Activated naive CD8-positive, alpha-beta T cell treated with anti-CD3 and anti-CD28 coated beads, Interleukin-2, amount 10 ng/mL, durations not matched to agents 7 days and 5 days (primary cell): ENCODE measurements around the gene SVOP. TPM values are rescaled to one million over a fixed set of nuclear protein-coding genes. Genes with fewer than 3 reads are reported as not detected.
"Not testable (repeated sequence)": the region's sequence is repeated elsewhere in the genome, so short reads cannot be mapped to it uniquely, and the experiment has no call there.

ENCODE experiments used
- ATAC-seq: fragments of 150-1000 bp; cut with Tn5 transposase; one replicate; pipeline ENCODE4 v1.10.0; 2021; ENCODE audit warnings: low read depth, moderate library complexity
- POLR2A ChIA-PET: fragments of 350-600 bp; sonication (Branson Sonifier 250); formaldehyde crosslinking; loops from one replicate; lab custom pipeline; 2021; ENCODE audit warnings: antibody characterized with exemption; lab: Charles Lee
- DNase-seq: peaks from one replicate; pipeline ENCODE4 v3.0.0; 2021
- H3K27ac Mint-ChIP-seq: one replicate; pipeline ENCODE4 v1.8.0; 2022; ENCODE audit warnings: mild to moderate bottlenecking, mixed read lengths
- H3K27me3 Mint-ChIP-seq: one replicate; pipeline ENCODE4 v1.8.0; 2022; ENCODE audit warnings: mild to moderate bottlenecking, moderate library complexity, mixed read lengths
- H3K36me3 Mint-ChIP-seq: one replicate; pipeline ENCODE4 v1.8.0; 2021; ENCODE audit warnings: mild to moderate bottlenecking, mixed read lengths
- H3K4me1 Mint-ChIP-seq: one replicate; pipeline ENCODE4 v1.8.0; 2021; ENCODE audit warnings: mixed read lengths
- H3K4me3 Mint-ChIP-seq: one replicate; pipeline ENCODE4 v1.8.0; 2022; ENCODE audit warnings: mild to moderate bottlenecking, moderate library complexity, mixed read lengths
- H3K9me3 Mint-ChIP-seq: one replicate; pipeline ENCODE4 v1.8.0; 2021; ENCODE audit warnings: mixed read lengths
- total RNA-seq, 2 experiments: library from RNA; stranded (reverse); gene quantifications; one replicate each; pipeline ENCODE4 v1.2.3, GENCODE V29; 2021

SVOP gene
- total RNA-seq, 2 experiments from 2014 or later: not detected

- no peak overlapping the region for H3K4me3 Mint-ChIP-seq
- H3K27ac Mint-ChIP-seq: no peak overlapping the region
- DNase-seq (no peak), ATAC-seq (peak; percentile 50)
- H3K27me3 Mint-ChIP-seq: peaks cover 4% of the 10 kb centered on the region
- H3K9me3 Mint-ChIP-seq: no peaks in the 10 kb centered on the region
- POLR2A ChIA-PET: no interaction called here
- no peaks in the 10 kb centered on the region for H3K36me3 Mint-ChIP-seq
- peaks cover 8% of the 10 kb centered on the region for H3K4me1 Mint-ChIP-seq
Measured at GRCh38 chr12:108875682-108876361, 145.0 kb downstream of the SVOP start.

DNA sequence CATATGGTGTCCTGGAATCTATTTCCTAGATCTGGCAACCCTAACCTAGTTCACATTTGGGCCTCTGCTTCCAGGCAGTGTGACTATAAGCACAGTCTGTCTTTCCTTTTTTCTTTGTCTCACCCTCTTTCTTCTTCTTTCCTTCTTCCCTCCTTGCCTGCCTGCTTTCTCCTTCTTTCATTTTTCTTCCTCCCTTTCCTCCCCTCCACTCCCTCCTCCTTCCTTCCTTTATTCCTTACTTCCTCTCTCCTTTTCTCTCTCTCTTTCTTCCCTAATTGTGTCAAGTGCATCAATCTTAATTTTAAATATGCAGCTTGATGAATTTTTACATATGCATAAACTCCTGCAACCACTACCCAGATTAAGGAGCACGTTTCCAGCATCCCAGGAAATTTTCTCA, 145.6 kb downstream of the SVOP start:
- Mint-ChIP-seq H3K36me3 (no peaks in the 10 kb centered on the region), H3K9me3 (no peaks in the 10 kb centered on the region), H3K4me1 (peaks cover 8% of the 10 kb centered on the region), H3K27me3 (peaks cover 4% of the 10 kb centered on the region), H3K27ac (no peak overlapping the region), H3K4me3 (no peak overlapping the region)
- ATAC-seq (no peak), DNase-seq (no peak)
- POLR2A ChIA-PET: no interaction called here

DNA sequence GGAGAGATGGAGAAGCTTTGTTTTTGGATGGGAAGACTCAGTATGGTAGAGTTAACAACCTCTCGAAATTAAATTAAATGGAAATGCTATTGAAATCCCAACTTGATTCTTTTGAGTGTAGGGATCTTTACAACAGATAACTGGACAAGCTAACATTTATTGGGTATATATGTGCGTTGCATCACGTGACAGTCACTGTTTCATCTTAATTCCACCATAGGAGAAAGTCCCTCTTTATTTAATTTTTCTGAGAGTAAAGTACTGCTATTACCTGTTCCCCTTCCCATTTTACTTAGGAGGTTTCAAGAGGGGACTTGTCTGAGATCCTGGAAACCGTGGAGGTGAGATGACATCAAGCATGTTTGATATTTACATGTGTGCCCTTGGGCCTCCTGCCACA, 152.1 kb downstream of the SVOP start:
- no peaks in the 10 kb centered on the region for H3K27me3 Mint-ChIP-seq
- H3K9me3 Mint-ChIP-seq: no peaks in the 10 kb centered on the region
- peaks cover 1% of the 10 kb centered on the region for H3K4me1 Mint-ChIP-seq
- no peak for ATAC-seq
- H3K4me3 Mint-ChIP-seq: no peak overlapping the region
- no peak for DNase-seq
- no peak overlapping the region for H3K27ac Mint-ChIP-seq
- no peaks in the 10 kb centered on the region for H3K36me3 Mint-ChIP-seq
- POLR2A ChIA-PET: interaction anchor here (0.7 to 4.1 kb wide), 3 partner anchors 9 to 141 kb away, joined by 3 to 14 read pairs (median 3); partner anchors contain the start of gene SSH1

DNA sequence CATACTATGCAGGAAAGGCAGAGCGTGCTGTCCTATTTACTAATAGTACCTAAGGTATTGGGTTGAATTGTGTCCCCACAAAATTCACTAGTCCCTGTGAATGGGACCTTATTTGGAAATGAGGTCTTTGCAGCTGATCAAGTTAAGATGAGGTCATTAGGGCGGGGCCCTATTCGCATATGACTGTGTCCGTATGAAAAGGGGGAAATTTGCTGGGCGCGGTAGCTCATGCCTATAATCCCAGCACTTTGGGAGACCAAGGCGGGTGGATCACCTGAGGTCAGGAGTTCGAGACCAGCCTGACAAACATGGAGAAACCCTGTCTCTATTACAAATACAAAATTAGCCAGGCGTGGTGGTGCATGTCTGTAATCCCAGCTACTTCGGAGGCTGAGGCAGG, 154.8 kb downstream of the SVOP start:
- not testable (repeated sequence) for ATAC-seq, DNase-seq, H3K4me3 Mint-ChIP-seq, H3K27me3 Mint-ChIP-seq, H3K36me3 Mint-ChIP-seq, H3K4me1 Mint-ChIP-seq, H3K27ac Mint-ChIP-seq, H3K9me3 Mint-ChIP-seq
- POLR2A ChIA-PET: interaction anchor here (4.1 kb wide), 1 partner anchor 8 kb away, joined by 14 read pairs; the partner anchor contains the start of gene SSH1

DNA sequence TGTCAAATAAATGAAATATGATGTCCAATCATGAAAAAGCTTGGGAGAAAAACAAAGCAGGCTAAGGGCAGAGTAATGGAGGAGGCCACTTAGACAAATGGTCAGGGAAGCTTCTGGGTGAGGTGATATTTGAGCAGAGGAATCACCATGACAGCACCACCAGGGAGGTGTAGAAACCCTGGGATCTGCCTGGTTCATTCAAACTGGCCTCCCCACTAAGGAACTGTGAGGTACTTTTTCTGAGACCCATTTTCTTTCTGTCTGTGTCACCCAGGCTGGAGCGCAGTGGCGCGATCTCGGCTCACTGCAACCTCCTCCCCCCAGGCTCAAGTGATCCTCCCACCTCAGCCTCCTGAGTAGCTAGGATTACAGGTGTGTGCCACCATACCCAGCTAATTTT, 155.7 kb downstream of the SVOP start:
- Mint-ChIP-seq H3K4me1 (no peaks in the 10 kb centered on the region), H3K27ac (no peak overlapping the region), H3K9me3 (no peaks in the 10 kb centered on the region), H3K36me3 (no peaks in the 10 kb centered on the region), H3K27me3 (no peaks in the 10 kb centered on the region), H3K4me3 (no peak overlapping the region)
- ATAC-seq (no peak), DNase-seq (no peak)
- POLR2A ChIA-PET: interaction anchor here (0.6 kb wide), 1 partner anchor 1765 kb away, joined by 5 read pairs; no protein-coding TSS in a partner anchor

DNA sequence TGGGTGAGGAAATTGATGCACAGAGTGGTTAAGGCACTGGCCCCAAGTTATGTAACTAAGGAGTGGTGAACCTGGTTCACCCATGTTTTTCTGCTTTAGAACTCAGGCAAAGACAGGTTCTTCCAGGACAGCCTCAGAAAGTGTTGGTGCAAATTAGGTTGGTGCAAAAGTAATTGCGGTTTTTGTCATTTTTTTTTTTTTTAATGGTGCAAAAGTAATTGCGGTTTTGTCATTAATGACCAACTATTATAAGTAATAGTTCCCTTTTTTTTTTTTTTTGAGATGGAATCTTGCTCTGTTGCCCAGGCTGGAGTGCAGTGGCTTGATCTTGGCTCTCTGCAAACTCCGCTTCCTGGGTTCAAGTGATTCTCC, 158.3 kb downstream of the SVOP start:
- H3K27ac Mint-ChIP-seq: no peak overlapping the region
- H3K9me3 Mint-ChIP-seq: no peaks in the 10 kb centered on the region
- ATAC-seq (no peak), DNase-seq (no peak)
- H3K4me3 Mint-ChIP-seq: no peak overlapping the region
- H3K27me3 Mint-ChIP-seq: peaks cover 10% of the 10 kb centered on the region
- H3K4me1 Mint-ChIP-seq: peaks cover 14% of the 10 kb centered on the region
- no peaks in the 10 kb centered on the region for H3K36me3 Mint-ChIP-seq
- POLR2A ChIA-PET: no interaction called here

- H3K36me3 Mint-ChIP-seq: no peaks in the 10 kb centered on the region
- peaks cover 10% of the 10 kb centered on the region for H3K27me3 Mint-ChIP-seq
- no peaks in the 10 kb centered on the region for H3K9me3 Mint-ChIP-seq
- POLR2A ChIA-PET: no interaction called here
- no peak overlapping the region for H3K27ac Mint-ChIP-seq
- H3K4me3 Mint-ChIP-seq: no peak overlapping the region
- peaks cover 14% of the 10 kb centered on the region for H3K4me1 Mint-ChIP-seq
- no peak for DNase-seq
- no peak for ATAC-seq
Measured at GRCh38 chr12:108861878-108862587, 158.8 kb downstream of the SVOP start.

- H3K27ac Mint-ChIP-seq: peak overlapping the region; percentile 2
- H3K36me3 Mint-ChIP-seq: no peaks in the 10 kb centered on the region
- H3K27me3 Mint-ChIP-seq: peaks cover 10% of the 10 kb centered on the region
- ATAC-seq: no peak
- no peaks in the 10 kb centered on the region for H3K9me3 Mint-ChIP-seq
- H3K4me3 Mint-ChIP-seq: no peak overlapping the region
- POLR2A ChIA-PET: no interaction called here
- no peak for DNase-seq
- H3K4me1 Mint-ChIP-seq: peaks cover 26% of the 10 kb centered on the region
Measured at GRCh38 chr12:108860443-108860842, 160.4 kb downstream of the SVOP start.

DNA sequence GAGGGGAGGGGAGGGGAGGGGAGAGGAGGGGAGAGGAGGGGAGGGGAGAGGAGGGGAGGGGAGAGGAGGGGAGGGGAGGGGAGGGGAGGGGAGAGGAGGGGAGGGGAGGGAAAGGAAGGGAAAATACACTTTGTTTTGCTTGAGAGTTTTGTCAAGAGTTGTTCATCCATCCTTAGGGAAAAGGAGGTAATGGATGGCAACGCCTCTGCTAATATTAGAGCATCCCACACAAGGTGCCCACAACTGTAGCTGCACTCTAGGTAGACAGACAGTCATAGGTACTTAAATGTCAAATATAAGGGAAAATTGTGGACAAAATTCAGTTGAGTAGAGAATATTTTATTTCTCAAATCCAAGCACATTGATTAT, 161.0 kb downstream of the SVOP start:
- Mint-ChIP-seq H3K4me1 (peaks cover 26% of the 10 kb centered on the region), H3K36me3 (peaks cover 3% of the 10 kb centered on the region), H3K27ac (no peak overlapping the region), H3K4me3 (no peak overlapping the region), H3K27me3 (peaks cover 10% of the 10 kb centered on the region), H3K9me3 (peaks cover 2% of the 10 kb centered on the region)
- DNase-seq (no peak), ATAC-seq (no peak)
- POLR2A ChIA-PET: interaction anchor here (0.6 kb wide), 1 partner anchor 9 kb away, joined by 3 read pairs; no protein-coding TSS in a partner anchor

GRCh38 chr12:108859141-108859922, 161.5 kb downstream of the SVOP start:
- not testable (repeated sequence) for H3K9me3 Mint-ChIP-seq, H3K36me3 Mint-ChIP-seq, ATAC-seq, H3K27me3 Mint-ChIP-seq, DNase-seq
- peak overlapping the region; percentile 88 for H3K4me3 Mint-ChIP-seq
- POLR2A ChIA-PET: interaction anchor here (0.6 kb wide), 1 partner anchor 10 kb away, joined by 3 read pairs; no protein-coding TSS in a partner anchor
- peak overlapping the region; percentile 70 for H3K27ac Mint-ChIP-seq
- H3K4me1 Mint-ChIP-seq: peaks cover 28% of the 10 kb centered on the region

DNA sequence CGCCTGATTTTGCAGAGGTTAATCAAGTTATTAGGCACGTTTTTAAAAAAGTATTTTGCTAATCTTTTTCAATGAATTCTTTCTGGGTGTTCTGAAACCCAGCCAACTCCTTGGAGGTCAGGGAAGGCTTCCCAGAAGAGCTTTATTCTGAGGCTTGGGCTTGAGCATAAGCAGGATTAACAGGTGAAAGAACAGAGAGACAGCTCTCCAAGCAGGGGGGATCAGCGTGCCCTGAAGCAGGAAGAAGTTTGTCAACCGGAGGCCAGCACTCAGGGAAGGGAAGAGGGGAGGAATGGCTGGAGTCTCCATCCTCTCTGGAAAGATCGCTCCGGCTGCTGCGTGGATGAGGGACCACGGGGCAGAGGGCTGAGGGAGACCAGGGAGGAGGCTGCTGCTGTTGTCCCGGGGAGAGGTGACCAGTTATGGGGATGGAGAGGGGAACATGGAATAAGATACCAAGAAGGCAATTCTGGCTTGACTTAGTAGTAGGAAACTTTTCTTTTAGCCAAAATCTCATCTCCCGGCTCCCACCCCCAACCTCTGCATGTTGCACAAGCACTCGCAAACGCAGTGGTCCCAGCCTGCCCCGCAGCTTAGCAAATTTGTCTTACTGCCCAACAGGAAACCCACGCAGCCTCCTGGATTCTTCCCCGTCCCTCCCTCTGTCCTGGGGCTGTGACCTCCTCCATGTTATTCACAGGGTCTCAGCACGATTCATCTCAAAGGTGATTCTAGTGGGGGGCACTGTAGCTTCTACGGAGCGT, 162.4 kb downstream of the SVOP start:
- peak overlapping the region; percentile 87 for H3K27ac Mint-ChIP-seq
- peaks cover 7% of the 10 kb centered on the region for H3K36me3 Mint-ChIP-seq
- H3K4me1 Mint-ChIP-seq: peaks cover 30% of the 10 kb centered on the region
- peaks cover 10% of the 10 kb centered on the region for H3K27me3 Mint-ChIP-seq
- ATAC-seq (no peak), DNase-seq (peak; percentile 37)
- POLR2A ChIA-PET: interaction anchor here (0.7 to 2.2 kb wide), 13 partner anchors 9 to 241 kb away, joined by 3 to 25 read pairs (median 5); partner anchors contain the start of gene SELPLG
- peaks cover 2% of the 10 kb centered on the region for H3K9me3 Mint-ChIP-seq
- peak overlapping the region; percentile 88 for H3K4me3 Mint-ChIP-seq
